HG02970 (cell line): ENCODE data around the gene CCDC97.
"Not testable (repeated sequence)": the region's sequence is repeated elsewhere in the genome, so short reads cannot be mapped to it uniquely, and the experiment has no call there.

Experiments
- ATAC-seq: cut with Tn5 transposase; IDR thresholded peaks from one replicate; pipeline ENCODE4 v1.9.1; 2021; ENCODE audit warnings: mild to moderate bottlenecking, moderate library complexity, moderate number of reproducible peaks; ENCODE audit not compliant: unreplicated experiment, low FRiP score

CCDC97 gene

GRCh38 chr19:41330946-41331678, 21.1 kb downstream of the CCDC97 start:
- no peak for ATAC-seq

GRCh38 chr19:41332000-41332399, 22.0 kb downstream of the CCDC97 start:
- ATAC-seq = no peak

GRCh38 chr19:41332468-41332867, 22.5 kb downstream of the CCDC97 start:
- ATAC-seq = no peak

- no peak for ATAC-seq
These were observed 24.8 kb downstream of the CCDC97 start for GRCh38 chr19:41334793-41335192.

- ATAC-seq = no peak
These were observed 25.5 kb downstream of the CCDC97 start for GRCh38 chr19:41335467-41335866.

- ATAC-seq = no peak
These were observed 30.0 kb downstream of the CCDC97 start for GRCh38 chr19:41339936-41340335.

GRCh38 chr19:41341669-41342490, 31.9 kb downstream of the CCDC97 start:
- ATAC-seq = no peak

GRCh38 chr19:41344162-41344561, 34.2 kb downstream of the CCDC97 start:
- ATAC-seq = no peak

- not testable (repeated sequence) for ATAC-seq
These were observed 36.9 kb downstream of the CCDC97 start for GRCh38 chr19:41346916-41347315.

- ATAC-seq = no peak
These were observed 40.9 kb downstream of the CCDC97 start for GRCh38 chr19:41350735-41351338.

GRCh38 chr19:41351339-41352245, 41.6 kb downstream of the CCDC97 start:
- ATAC-seq = no peak

GRCh38 chr19:41352279-41352608, 42.3 kb downstream of the CCDC97 start:
- no peak for ATAC-seq

GRCh38 chr19:41352609-41353465, 42.9 kb downstream of the CCDC97 start:
- no peak for ATAC-seq

GRCh38 chr19:41353466-41354342, 43.7 kb downstream of the CCDC97 start, which contains the start of gene TGFB1:
TGFB1 (minus strand) TSS chr19:41353922; CDS start chr19:41353044, 878 bp downstream.
- ATAC-seq = peak; percentile 42

- no peak for ATAC-seq
These were observed 44.5 kb downstream of the CCDC97 start for GRCh38 chr19:41354343-41354953.

- ATAC-seq = no peak
These were observed 45.1 kb downstream of the CCDC97 start for GRCh38 chr19:41355035-41355434.

GRCh38 chr19:41355802-41356201, 45.8 kb downstream of the CCDC97 start:
- ATAC-seq = no peak
